GM19438 (cell line): ENCODE results near the gene TKT.

Experiments used
- ATAC-seq: cut with Tn5 transposase; IDR thresholded peaks from one replicate; pipeline ENCODE4 v1.9.1; 2021; ENCODE audit warnings: low read depth; ENCODE audit not compliant: unreplicated experiment

The TKT gene

GRCh38 chr3:53226142-53226840, 29.5 kb downstream of the TKT start:
- no peak for ATAC-seq

GRCh38 chr3:53225651-53226050, 30.2 kb downstream of the TKT start:
- no peak for ATAC-seq

- ATAC-seq: no peak
Observed at GRCh38 chr3:53225181-53225580, 30.6 kb downstream of the TKT start.

- no peak for ATAC-seq
Observed at GRCh38 chr3:53224536-53224935, 31.3 kb downstream of the TKT start.

GRCh38 chr3:53224026-53224425, 31.8 kb downstream of the TKT start:
- ATAC-seq: no peak

GRCh38 chr3:53223541-53223966, 32.3 kb downstream of the TKT start:
- no peak for ATAC-seq

- ATAC-seq: no peak
Observed at GRCh38 chr3:53223025-53223424, 32.8 kb downstream of the TKT start.

GRCh38 chr3:53222183-53222901, 33.5 kb downstream of the TKT start:
- ATAC-seq: no peak

- no peak for ATAC-seq
Observed at GRCh38 chr3:53221827-53222182, 34.0 kb downstream of the TKT start.

- ATAC-seq: no peak
Observed at GRCh38 chr3:53221345-53221744, 34.5 kb downstream of the TKT start.

GRCh38 chr3:53219895-53220483, 35.8 kb downstream of the TKT start:
- ATAC-seq: no peak

- ATAC-seq: no peak
Observed at GRCh38 chr3:53218131-53218530, 37.7 kb downstream of the TKT start.

- no peak for ATAC-seq
Observed at GRCh38 chr3:53217175-53217574, 38.6 kb downstream of the TKT start.

GRCh38 chr3:53216723-53217122, 39.1 kb downstream of the TKT start:
- no peak for ATAC-seq

- ATAC-seq: no peak
Observed at GRCh38 chr3:53215816-53216215, 40.0 kb downstream of the TKT start.

GRCh38 chr3:53213276-53213675, 42.5 kb downstream of the TKT start:
- ATAC-seq: no peak

- ATAC-seq: no peak
Observed at GRCh38 chr3:53211706-53212702, 43.8 kb downstream of the TKT start.

- ATAC-seq: no peak
Observed at GRCh38 chr3:53202331-53203015, 53.3 kb downstream of the TKT start.

GRCh38 chr3:53200501-53201498, 55.0 kb downstream of the TKT start:
- no peak for ATAC-seq
